Hematopoietic multipotent progenitor cell treated with erythropoietin and hydrocortisone succinate and interleukin-3 and kit ligand, for 4 days (in vitro differentiated cells): ENCODE results near the gene GPC5.
"Not testable (repeated sequence)": the region's sequence is repeated elsewhere in the genome, so short reads cannot be mapped to it uniquely, and the experiment has no call there.

ENCODE experiments used
- DNase-seq: peaks from one replicate; pipeline ENCODE4 v3.0.0-alpha.2; 2015

GPC5 gene

GRCh38 chr13:92415781-92416180 is 1017.4 kb downstream of the GPC5 start:
- DNase-seq, result no peak

DNA sequence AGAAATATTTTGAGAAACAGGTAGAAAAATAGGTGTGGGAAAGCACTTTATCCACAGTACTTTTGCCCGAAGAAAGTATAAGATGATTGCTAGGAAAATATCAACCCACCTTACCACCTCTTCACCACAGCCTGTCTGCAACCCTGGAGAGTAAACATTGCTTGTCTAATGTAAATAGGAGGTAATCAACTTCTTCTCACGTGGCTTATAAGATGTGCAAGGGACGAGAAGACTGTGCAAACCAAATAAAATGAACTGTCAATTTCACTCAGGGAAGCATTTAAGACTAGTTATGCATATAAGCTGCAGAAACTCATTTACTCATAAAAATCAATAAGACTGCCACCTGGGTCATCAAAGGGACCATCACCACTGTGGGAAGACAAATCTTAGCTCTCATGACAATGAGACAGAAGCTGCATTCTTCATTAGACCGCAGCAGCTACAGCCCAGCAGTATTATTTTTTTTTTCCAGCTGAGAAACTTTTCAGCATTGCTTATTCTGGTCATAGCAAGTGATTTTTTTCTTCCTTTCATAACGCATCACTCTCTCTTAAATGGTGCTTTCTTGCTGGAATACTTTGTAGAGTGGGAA is 1020.5 kb downstream of the GPC5 start:
- no peak for DNase-seq

- no peak for DNase-seq
Measured at GRCh38 chr13:92429231-92429630, 1030.8 kb downstream of the GPC5 start.

- no peak for DNase-seq
Measured at GRCh38 chr13:92433386-92433785, 1035.0 kb downstream of the GPC5 start.

- DNase-seq, result no peak
Measured at GRCh38 chr13:92433963-92434362, 1035.5 kb downstream of the GPC5 start.

- DNase-seq, result no peak
Measured at GRCh38 chr13:92436924-92437323, 1038.5 kb downstream of the GPC5 start.

DNA sequence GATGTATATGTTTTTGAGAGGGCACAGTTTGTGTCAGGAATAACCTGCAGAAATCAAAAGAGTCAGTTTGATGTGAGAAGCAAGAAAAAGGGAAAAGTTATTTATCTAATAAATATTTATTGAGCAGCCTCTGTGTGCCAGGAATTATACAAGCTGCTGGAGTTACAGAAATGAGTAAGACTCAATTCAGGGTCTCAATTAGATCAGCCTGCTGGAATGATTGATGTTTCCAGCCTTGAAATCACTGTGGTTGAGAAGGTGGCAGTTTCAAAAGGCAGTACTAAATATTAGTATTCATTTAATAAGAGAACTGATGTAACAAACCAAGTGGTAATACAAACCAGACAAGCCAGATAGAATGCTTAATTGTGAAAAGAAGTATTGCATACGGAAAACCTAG is 1045.8 kb downstream of the GPC5 start:
- DNase-seq, result no peak

DNA sequence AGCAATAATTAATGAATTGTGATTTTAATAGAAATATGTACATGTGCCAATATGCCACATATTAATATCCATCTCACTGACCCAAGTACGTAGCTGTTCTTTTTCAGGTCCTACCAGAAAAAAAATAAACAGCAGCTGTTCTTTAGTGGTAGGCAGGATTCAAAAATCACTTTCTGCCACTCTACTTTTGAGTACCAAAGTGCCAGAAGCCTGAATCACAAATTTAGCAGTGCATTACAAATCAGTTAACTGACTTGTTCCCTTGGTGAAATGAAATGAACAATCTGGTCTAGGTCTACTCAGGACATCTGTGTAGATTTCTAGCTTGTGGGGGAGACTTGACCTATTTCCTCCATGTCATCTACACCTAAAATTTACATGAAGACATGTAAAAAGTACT is 1052.6 kb downstream of the GPC5 start:
- DNase-seq, result no peak

DNA sequence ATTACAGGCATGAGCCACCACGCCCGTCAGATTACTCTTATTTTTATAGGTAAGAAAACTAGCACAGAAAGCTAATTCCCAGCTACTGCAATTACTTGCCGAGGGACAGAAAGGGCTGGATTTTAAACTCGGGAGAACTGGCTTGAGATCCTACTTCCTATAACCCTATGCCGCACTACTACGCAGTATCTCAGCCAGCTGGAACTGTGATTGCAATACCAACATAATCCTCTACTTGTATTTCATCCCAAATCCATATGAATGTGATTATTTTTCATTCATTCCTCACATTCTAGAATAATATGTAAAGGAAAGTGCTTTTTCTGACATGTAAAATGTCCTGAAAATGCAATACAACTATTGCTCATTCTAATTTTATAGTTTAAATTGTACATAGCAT is 1054.4 kb downstream of the GPC5 start:
- no peak for DNase-seq

GRCh38 chr13:92459306-92459705 is 1060.9 kb downstream of the GPC5 start:
- no peak for DNase-seq

GRCh38 chr13:92460479-92460878 is 1062.1 kb downstream of the GPC5 start:
- no peak for DNase-seq

DNA sequence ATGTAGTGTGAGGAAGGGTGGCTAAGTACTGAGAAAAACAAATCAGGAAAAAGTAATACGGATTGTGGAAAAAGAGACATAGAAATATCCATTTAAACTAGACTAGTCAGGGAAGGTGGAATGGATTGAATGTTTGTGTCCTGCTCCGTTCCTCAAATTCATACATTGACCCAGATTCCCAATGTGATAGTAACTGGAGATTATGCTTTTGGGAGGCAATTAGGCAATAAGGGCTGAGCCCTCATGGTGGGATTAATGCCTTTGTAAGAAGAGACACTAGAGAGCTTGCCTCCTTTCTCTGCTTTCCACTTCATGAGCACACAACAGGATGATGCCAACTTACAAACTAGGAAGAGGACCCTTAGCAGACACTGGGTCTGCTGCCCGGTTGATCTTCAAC is 1063.0 kb downstream of the GPC5 start:
- DNase-seq, result no peak

GRCh38 chr13:92461831-92462230 is 1063.4 kb downstream of the GPC5 start:
- DNase-seq, result no peak

DNA sequence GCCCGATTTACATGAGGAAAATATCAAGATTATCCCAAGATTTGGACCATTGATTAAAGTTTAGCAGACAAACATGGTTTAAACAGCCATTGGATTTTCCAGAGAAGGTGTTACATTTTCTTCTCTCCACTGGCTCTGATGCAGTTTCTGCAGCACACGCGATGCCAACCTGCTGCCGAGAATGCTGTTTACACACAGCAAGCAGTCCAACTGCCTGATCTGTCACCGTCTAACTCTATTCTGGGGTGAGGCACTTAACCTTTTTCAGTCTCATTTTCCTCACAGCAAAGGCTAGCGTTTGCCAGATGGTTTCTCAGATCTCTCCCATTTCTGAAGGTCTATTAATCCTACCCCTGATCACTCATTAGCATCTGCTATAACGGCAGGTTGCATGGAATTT is 1064.7 kb downstream of the GPC5 start:
- no peak for DNase-seq

DNA sequence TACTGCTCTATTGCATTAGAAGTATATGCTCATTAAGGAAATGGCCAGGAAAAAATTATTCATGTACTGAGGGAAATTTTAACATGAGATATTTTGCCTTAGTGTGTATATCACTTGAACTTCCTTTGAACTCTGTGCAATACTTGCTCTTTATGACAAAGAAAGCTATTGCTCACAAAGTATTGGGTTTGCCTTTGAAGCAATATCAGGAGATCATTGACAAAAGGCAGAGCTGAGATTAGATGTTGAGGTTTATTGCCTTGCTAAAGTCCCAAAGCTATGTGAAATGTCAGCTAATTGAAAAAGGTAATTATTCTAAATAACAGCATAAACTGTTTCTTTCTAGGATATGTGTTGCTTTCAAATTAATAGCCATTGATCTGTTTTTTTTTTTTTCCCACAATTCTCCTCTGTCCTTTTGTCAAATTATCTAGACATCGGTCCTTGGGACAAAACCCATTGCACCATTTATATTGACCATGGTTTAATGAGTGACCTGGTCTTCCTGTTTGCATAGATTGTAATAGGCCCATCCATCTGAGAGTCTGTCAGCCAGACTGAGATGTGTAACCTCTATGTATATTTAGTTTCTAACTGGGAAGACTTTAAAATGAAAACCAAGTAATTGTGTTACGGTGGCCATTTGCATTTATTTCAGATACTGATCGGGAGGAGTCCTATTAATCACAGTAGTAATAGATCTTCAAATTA is 1075.5 kb downstream of the GPC5 start:
- DNase-seq, result no peak

GRCh38 chr13:92480387-92480786 is 1082.0 kb downstream of the GPC5 start:
- DNase-seq, result no peak

DNA sequence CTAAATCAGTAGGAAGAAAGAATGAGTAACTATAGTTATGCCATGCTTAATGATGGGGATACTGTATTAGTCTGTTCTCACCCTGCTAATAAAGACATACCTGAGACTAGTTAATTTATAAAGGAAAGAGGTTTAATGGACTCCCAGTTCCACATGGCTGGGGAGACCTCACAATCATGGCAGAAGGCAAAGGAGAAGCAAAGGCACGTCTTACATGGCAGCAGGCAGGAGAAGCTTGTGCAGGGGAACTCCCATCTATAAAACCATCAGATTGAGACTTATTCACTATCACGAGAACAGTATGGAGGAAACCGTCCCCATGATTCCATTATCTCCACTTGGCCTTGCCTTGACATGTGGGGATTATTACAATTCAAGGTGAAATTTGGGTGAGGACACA is 1084.4 kb downstream of the GPC5 start:
- DNase-seq, result not testable (repeated sequence)

DNA sequence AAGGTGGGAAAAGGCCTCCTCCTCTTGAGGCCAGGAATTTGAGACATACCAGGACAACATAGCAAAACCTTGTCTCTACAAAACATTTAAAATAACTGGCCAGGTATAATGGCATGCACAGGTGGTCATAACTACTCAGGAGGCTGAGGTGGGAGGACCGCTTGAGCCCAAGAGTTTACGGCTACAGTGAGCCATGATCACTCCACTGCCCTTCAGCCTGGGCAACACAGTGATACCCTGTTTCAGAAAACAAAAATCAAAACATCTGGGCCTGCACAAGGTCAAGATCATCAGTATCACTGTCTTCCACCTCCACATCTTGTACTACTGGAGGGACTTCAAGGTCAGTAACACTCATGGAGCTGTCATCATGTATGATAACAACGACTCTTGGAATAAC is 1085.5 kb downstream of the GPC5 start:
- DNase-seq, result no peak

- DNase-seq, result no peak
Measured at GRCh38 chr13:92487238-92487637, 1088.8 kb downstream of the GPC5 start.

- DNase-seq, result no peak
Measured at GRCh38 chr13:92488249-92488852, 1089.9 kb downstream of the GPC5 start.

DNA sequence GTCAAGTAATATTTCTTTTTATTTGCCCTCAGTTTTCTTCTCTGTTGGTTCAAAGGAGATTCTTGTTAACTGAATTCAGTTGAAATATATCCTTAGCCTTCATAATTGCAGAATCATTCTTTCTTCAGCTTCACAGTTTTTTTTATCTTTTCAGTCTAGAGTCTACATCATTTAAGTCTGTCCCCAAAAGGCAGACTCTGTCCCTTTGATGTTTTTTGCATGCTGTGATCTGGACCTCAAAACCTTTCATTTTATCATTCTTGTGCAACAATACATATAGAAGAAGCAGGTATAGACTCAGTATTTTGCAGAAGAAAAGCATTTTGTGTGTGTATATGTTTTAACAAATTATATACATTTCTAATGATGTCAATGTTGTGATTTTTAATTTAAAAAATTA is 1093.4 kb downstream of the GPC5 start:
- DNase-seq, result no peak

DNA sequence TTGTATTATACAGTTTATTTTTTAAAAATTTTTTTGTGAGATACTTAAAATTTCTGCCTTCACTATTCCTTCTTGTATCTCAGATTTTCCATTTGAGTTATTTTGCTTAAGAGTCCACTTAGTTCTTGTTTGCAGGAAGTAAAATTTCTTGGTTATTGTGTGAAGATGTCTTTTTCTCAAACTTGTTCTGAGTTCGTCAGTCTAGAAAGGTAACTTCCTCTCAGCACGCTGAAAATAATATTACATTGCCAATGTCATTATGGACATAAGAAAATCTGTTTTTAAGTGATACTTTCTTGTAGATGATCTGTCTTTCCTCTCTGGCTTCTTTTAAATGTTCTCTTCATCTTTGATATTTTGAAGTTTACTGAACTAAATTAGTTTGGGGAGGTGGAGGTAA is 1096.5 kb downstream of the GPC5 start:
- DNase-seq, result no peak

DNA sequence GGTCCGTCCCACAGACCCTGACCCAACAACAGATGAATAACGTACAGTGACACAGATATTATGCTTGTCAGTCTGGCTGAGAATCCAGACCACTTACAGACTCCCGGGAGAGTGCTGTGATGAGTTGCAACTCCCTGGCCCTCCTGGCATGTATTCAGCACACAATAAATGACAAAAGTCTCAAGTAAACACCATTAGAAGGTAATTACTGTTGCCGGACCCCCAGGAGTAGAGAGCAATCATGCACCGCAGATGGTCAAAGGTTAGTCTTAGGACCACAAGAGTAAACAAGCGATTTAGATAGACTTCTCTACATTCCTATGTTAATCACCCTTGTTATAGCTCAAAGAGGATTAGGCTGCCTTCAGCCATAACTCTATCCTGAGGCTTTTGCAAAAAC is 1101.8 kb downstream of the GPC5 start:
- DNase-seq, result no peak

DNA sequence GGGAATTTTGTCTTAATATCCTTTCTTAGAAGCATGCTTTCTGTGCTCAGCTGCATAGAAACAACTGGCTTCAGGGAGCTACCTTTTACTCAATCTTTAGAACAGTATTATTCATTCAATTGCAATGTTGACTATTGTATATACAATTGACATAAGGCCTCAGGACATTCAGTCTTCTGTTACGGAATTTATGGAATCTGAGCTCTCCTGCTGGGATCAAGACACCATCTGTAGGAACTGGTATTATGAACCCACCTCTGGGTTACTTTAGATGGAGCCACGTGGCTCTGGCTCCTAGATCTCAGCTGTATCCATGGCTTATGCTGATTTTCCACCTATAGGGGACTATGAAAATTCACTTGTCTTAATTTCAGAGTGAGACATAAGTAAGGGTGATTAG is 1112.0 kb downstream of the GPC5 start:
- DNase-seq, result no peak

DNA sequence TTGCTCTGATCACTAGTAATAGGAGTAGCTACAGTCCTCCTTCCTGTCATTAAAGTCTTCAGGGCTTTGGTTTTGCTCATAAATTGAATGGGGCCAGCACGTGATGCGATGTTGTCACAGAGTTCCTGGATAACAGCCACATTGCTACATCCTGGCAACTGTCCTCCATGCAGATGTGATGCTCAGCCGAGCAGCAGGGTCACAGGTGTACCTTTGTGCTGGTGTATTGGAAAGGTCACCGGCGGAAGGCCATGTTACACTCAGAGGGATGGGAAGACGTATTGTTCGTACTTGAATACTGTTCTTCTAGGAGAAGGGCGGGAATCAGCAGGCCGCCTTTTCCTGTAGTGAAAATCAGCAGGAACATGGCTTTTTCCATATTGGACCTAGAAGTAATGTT is 1114.4 kb downstream of the GPC5 start:
- no peak for DNase-seq
